GM10266 (cell line): ENCODE data around the gene SLC13A3.

Source experiments
- DNase-seq: peaks from one replicate; pipeline ENCODE4 v3.0.0; 2012; ENCODE audit errors: extremely low spot score
- CTCF ChIP-seq: IDR thresholded peaks from 2 replicates; pipeline ENCODE4 v1.5.1; 2012; ENCODE audit warnings: mild to moderate bottlenecking, low read depth; ENCODE audit not compliant: control insufficient read depth, insufficient read depth; ENCODE audit errors: missing control alignments

The SLC13A3 gene

GRCh38 chr20:46609043-46609442 is 42.2 kb downstream of the SLC13A3 start:
- no peak for DNase-seq
- TF ChIP-seq CTCF = no peak

- no peak for DNase-seq
- TF ChIP-seq CTCF = no peak
Measured at GRCh38 chr20:46607849-46608497, 43.3 kb downstream of the SLC13A3 start.

GRCh38 chr20:46607191-46607848 is 43.9 kb downstream of the SLC13A3 start:
- TF ChIP-seq CTCF = no peak
- DNase-seq = no peak

GRCh38 chr20:46606817-46607190 is 44.5 kb downstream of the SLC13A3 start:
- TF ChIP-seq CTCF = no peak
- DNase-seq = no peak

GRCh38 chr20:46605978-46606816 is 45.1 kb downstream of the SLC13A3 start:
- no peak for DNase-seq
- no peak for TF ChIP-seq CTCF

GRCh38 chr20:46605181-46605580 is 46.1 kb downstream of the SLC13A3 start:
- no peak for DNase-seq
- no peak for TF ChIP-seq CTCF

- no peak for TF ChIP-seq CTCF
- DNase-seq = no peak
Measured at GRCh38 chr20:46604551-46605133, 46.6 kb downstream of the SLC13A3 start.
